Central memory CD8-positive, alpha-beta T cell (primary cell): Measurements from ENCODE around the gene PLXND1.

Experiments
- ATAC-seq: fragments of 150-1000 bp; cut with Tn5 transposase; replicated peaks from 2 replicates; pipeline ENCODE4 v1.10.0; 2022; ENCODE audit warnings: mild to moderate bottlenecking, moderate FRiP score, moderate number of reproducible peaks; ENCODE audit not compliant: poor library complexity, severe bottlenecking; ENCODE audit errors: extremely low read depth
- DNase-seq, 2 donors: peaks; one replicate each; pipeline ENCODE4 v3.0.0; 2021; ENCODE audit warnings: low spot score in 2 of 2
- H3K27ac Mint-ChIP-seq: one replicate; pipeline ENCODE4 v1.8.0; 2022; ENCODE audit warnings: low read depth, mild to moderate bottlenecking, moderate library complexity, mixed read lengths
- H3K27me3 Mint-ChIP-seq: one replicate; pipeline ENCODE4 v1.8.0; 2022; ENCODE audit warnings: mixed read lengths
- H3K36me3 Mint-ChIP-seq: one replicate; pipeline ENCODE4 v1.8.0; 2022; ENCODE audit warnings: mild to moderate bottlenecking, moderate library complexity, mixed read lengths; ENCODE audit not compliant: insufficient read depth
- H3K4me1 Mint-ChIP-seq: one replicate; pipeline ENCODE4 v1.8.0; 2022; ENCODE audit warnings: mixed read lengths
- H3K4me3 Mint-ChIP-seq: one replicate; pipeline ENCODE4 v1.8.0; 2022; ENCODE audit warnings: mild to moderate bottlenecking, moderate library complexity, mixed read lengths
- H3K9me3 Mint-ChIP-seq: one replicate; pipeline ENCODE4 v1.8.0; 2022; ENCODE audit warnings: mixed read lengths

PLXND1 gene

GRCh38 chr3:129579991-129580390 lies 26.5 kb downstream of the PLXND1 start:
- Mint-ChIP-seq H3K4me3 (no peak overlapping the region), H3K27me3 (no peaks in the 10 kb centered on the region), H3K4me1 (peaks cover 55% of the 10 kb centered on the region), H3K36me3 (peaks cover 21% of the 10 kb centered on the region), H3K27ac (peak overlapping the region; percentile 99), H3K9me3 (no peaks in the 10 kb centered on the region)
- DNase-seq (no peak), ATAC-seq (no peak)

GRCh38 chr3:129577925-129578786 lies 28.3 kb downstream of the PLXND1 start:
- ATAC-seq: no peak
- no peaks in the 10 kb centered on the region for H3K27me3 Mint-ChIP-seq
- peak overlapping the region; percentile 65 for H3K4me3 Mint-ChIP-seq
- peaks cover 23% of the 10 kb centered on the region for H3K36me3 Mint-ChIP-seq
- H3K27ac Mint-ChIP-seq: peak overlapping the region; percentile 99
- H3K9me3 Mint-ChIP-seq: no peaks in the 10 kb centered on the region
- peaks cover 65% of the 10 kb centered on the region for H3K4me1 Mint-ChIP-seq
- DNase-seq: no peak

- H3K36me3 Mint-ChIP-seq: peaks cover 22% of the 10 kb centered on the region
- H3K4me1 Mint-ChIP-seq: peaks cover 68% of the 10 kb centered on the region
- peak overlapping the region; percentile 99 for H3K27ac Mint-ChIP-seq
- DNase-seq (no peak), ATAC-seq (peak; percentile 5)
- H3K27me3 Mint-ChIP-seq: no peaks in the 10 kb centered on the region
- H3K9me3 Mint-ChIP-seq: no peaks in the 10 kb centered on the region
- peak overlapping the region; percentile 67 for H3K4me3 Mint-ChIP-seq
Measured at GRCh38 chr3:129577366-129577765, 29.1 kb downstream of the PLXND1 start.

- Mint-ChIP-seq H3K9me3 (no peaks in the 10 kb centered on the region), H3K27ac (peak overlapping the region; percentile 99), H3K36me3 (peaks cover 24% of the 10 kb centered on the region), H3K4me1 (peaks cover 74% of the 10 kb centered on the region), H3K27me3 (no peaks in the 10 kb centered on the region), H3K4me3 (peak overlapping the region; percentile 67)
- ATAC-seq (peak; percentile 91), DNase-seq (peak; percentile 70 to 88)
Measured at GRCh38 chr3:129576514-129577352, 29.7 kb downstream of the PLXND1 start.

- Mint-ChIP-seq H3K36me3 (peaks cover 25% of the 10 kb centered on the region), H3K4me3 (peak overlapping the region; percentile 67), H3K4me1 (peaks cover 71% of the 10 kb centered on the region), H3K27ac (peak overlapping the region; percentile 99), H3K9me3 (no peaks in the 10 kb centered on the region), H3K27me3 (no peaks in the 10 kb centered on the region)
- DNase-seq: no peak
- no peak for ATAC-seq
Measured at GRCh38 chr3:129575997-129576384, 30.5 kb downstream of the PLXND1 start.

GRCh38 chr3:129575233-129575996 lies 31.1 kb downstream of the PLXND1 start:
- Mint-ChIP-seq H3K27me3 (no peaks in the 10 kb centered on the region), H3K4me1 (peaks cover 67% of the 10 kb centered on the region), H3K9me3 (no peaks in the 10 kb centered on the region), H3K36me3 (peaks cover 25% of the 10 kb centered on the region), H3K27ac (peak overlapping the region; percentile 99), H3K4me3 (peak overlapping the region; percentile 37)
- DNase-seq: no peak
- ATAC-seq: no peak

GRCh38 chr3:129574206-129574605 lies 32.3 kb downstream of the PLXND1 start:
- no peak for ATAC-seq
- Mint-ChIP-seq H3K27me3 (no peaks in the 10 kb centered on the region), H3K4me1 (peaks cover 71% of the 10 kb centered on the region), H3K4me3 (no peak overlapping the region), H3K27ac (peak overlapping the region; percentile 99), H3K9me3 (no peaks in the 10 kb centered on the region), H3K36me3 (peaks cover 29% of the 10 kb centered on the region)
- DNase-seq: no peak

- H3K4me1 Mint-ChIP-seq: peaks cover 72% of the 10 kb centered on the region
- no peaks in the 10 kb centered on the region for H3K9me3 Mint-ChIP-seq
- no peak overlapping the region for H3K4me3 Mint-ChIP-seq
- peak overlapping the region; percentile 99 for H3K27ac Mint-ChIP-seq
- ATAC-seq: no peak
- H3K36me3 Mint-ChIP-seq: peaks cover 27% of the 10 kb centered on the region
- DNase-seq: no peak
- H3K27me3 Mint-ChIP-seq: no peaks in the 10 kb centered on the region
Measured at GRCh38 chr3:129573493-129573892, 33.0 kb downstream of the PLXND1 start.

GRCh38 chr3:129572603-129573002 lies 33.9 kb downstream of the PLXND1 start:
- H3K9me3 Mint-ChIP-seq: no peaks in the 10 kb centered on the region
- H3K27ac Mint-ChIP-seq: peak overlapping the region; percentile 99
- ATAC-seq: no peak
- peaks cover 71% of the 10 kb centered on the region for H3K4me1 Mint-ChIP-seq
- H3K36me3 Mint-ChIP-seq: peaks cover 25% of the 10 kb centered on the region
- no peak overlapping the region for H3K4me3 Mint-ChIP-seq
- no peak for DNase-seq
- H3K27me3 Mint-ChIP-seq: no peaks in the 10 kb centered on the region

GRCh38 chr3:129571605-129572547 lies 34.6 kb downstream of the PLXND1 start:
- peaks cover 21% of the 10 kb centered on the region for H3K36me3 Mint-ChIP-seq
- no peak for DNase-seq
- peak overlapping the region; percentile 62 for H3K27ac Mint-ChIP-seq
- H3K9me3 Mint-ChIP-seq: no peaks in the 10 kb centered on the region
- ATAC-seq: no peak
- no peaks in the 10 kb centered on the region for H3K27me3 Mint-ChIP-seq
- H3K4me1 Mint-ChIP-seq: peaks cover 72% of the 10 kb centered on the region
- no peak overlapping the region for H3K4me3 Mint-ChIP-seq

- Mint-ChIP-seq H3K4me3 (no peak overlapping the region), H3K4me1 (peaks cover 60% of the 10 kb centered on the region), H3K9me3 (no peaks in the 10 kb centered on the region), H3K36me3 (peaks cover 14% of the 10 kb centered on the region), H3K27me3 (no peaks in the 10 kb centered on the region), H3K27ac (peak overlapping the region; percentile 74)
- DNase-seq: no peak
- ATAC-seq: no peak
Measured at GRCh38 chr3:129569856-129570255, 36.6 kb downstream of the PLXND1 start.
